Neural progenitor cell (in vitro differentiated cells): ENCODE results near the gene AKR1B1.

Experiments used
- EZH2 ChIP-seq: fragments of 200-600 bp; sonication (generic); IDR thresholded peaks from 2 replicates; pipeline ENCODE4 v1.6.1; 2017; ENCODE audit warnings: antibody characterized with exemption, mild to moderate bottlenecking, moderate library complexity
- TF ChIP-seq, protein P1 (sequence below): fragments of 200-600 bp; sonication (generic); IDR thresholded peaks from 2 replicates; pipeline ENCODE4 v1.5.1; 2017; ENCODE audit warnings: antibody characterized with exemption, mild to moderate bottlenecking

DNA sequence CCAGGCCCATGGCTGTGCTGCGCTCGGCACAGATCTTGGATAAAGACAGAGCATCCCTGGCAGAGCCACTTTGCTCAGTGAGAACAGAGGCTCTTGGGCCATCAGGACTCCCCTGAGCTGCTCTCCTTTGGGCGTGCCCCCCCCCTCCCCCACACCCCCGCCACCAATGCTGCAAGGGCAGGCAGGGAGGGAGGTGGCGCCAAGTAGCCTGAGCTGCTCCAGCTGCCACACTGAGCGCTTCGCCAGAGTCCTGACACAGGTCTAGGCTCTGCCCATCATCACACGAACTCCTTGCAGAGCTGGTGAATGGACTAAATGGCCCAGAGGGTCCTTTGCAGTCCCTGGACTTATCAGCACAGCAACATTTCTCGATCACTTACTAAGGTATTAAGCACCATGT is 12.5 kb downstream of the AKR1B1 start:
- TF ChIP-seq, protein P1, sequence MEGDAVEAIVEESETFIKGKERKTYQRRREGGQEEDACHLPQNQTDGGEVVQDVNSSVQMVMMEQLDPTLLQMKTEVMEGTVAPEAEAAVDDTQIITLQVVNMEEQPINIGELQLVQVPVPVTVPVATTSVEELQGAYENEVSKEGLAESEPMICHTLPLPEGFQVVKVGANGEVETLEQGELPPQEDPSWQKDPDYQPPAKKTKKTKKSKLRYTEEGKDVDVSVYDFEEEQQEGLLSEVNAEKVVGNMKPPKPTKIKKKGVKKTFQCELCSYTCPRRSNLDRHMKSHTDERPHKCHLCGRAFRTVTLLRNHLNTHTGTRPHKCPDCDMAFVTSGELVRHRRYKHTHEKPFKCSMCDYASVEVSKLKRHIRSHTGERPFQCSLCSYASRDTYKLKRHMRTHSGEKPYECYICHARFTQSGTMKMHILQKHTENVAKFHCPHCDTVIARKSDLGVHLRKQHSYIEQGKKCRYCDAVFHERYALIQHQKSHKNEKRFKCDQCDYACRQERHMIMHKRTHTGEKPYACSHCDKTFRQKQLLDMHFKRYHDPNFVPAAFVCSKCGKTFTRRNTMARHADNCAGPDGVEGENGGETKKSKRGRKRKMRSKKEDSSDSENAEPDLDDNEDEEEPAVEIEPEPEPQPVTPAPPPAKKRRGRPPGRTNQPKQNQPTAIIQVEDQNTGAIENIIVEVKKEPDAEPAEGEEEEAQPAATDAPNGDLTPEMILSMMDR, result no peak
- no peak for TF ChIP-seq EZH2
